T-helper 2 cell treated with Interferon-gamma antibody and Interleukin-4, amounts not matched to agents 100 ng/mL and 5 ng/mL, for 36 hours (primary cell): Measurements from ENCODE around the gene RABAC1. TPM values are rescaled to one million over a fixed set of nuclear protein-coding genes. Genes with fewer than 3 reads are reported as not detected.

Source experiments
- intact Hi-C: fragments of 100-400 bp; cut with micrococcal nuclease; formaldehyde crosslinking; loops from one replicate; pipeline ENCODE4 v1.15.1; 2023
- total RNA-seq: library from RNA; stranded (reverse); gene quantifications from 2 replicates; pipeline ENCODE4 v1.2.3, GENCODE V29; 2022

RABAC1 gene
- total RNA-seq, 1 donor from 2014 or later: 63.6 TPM

DNA sequence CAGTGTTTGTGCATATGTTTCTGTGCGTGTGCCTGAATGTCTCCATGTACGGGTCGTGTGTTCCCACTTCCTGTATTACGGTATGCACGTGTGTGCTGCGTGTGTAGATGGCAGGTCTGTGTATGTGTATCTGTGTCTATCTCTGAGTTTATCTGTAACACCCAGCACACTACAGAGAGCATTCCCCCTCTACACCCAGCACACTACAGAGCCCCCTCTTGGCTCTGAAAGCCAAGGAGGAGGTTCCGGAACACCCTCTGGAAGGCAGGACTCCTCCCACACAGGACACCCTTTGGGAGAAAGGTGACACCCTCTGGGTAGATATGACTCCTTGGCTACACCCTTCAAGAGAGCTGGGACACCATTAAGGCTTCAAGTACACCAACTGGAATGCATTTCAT lies 28.8 kb downstream of the RABAC1 start:
- intact Hi-C loops: no loop called here

DNA sequence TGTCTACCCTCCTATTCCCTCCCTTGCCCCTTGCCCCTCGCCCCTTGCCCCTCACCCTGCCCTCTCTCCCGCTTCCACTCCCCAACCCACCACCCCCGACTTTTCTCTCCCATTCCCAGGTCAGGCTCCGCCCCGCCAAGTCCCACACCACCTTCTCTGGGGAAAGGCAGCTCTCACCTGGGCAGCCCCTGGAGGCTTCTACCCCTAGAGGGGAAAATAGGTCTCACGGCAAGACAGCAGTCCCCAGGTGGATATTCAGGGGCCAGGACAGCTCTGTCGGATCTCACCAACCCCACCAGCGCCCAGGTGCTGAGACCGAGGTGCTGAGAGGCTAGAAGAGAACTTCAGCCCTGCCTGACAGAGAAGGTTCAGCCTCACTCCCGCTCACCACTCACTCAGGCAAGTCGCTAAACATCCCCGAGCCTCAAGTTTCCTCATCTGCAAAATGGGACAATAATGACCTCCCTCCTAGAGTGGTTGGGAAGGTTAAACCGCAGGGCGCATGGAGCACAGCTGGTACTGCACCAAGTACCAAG lies 29.5 kb downstream of the RABAC1 start:
- intact Hi-C loops: loop anchor here (2.0 to 5.0 kb wide), 2 partner anchors 42 to 55 kb away; no protein-coding TSS in a partner anchor

DNA sequence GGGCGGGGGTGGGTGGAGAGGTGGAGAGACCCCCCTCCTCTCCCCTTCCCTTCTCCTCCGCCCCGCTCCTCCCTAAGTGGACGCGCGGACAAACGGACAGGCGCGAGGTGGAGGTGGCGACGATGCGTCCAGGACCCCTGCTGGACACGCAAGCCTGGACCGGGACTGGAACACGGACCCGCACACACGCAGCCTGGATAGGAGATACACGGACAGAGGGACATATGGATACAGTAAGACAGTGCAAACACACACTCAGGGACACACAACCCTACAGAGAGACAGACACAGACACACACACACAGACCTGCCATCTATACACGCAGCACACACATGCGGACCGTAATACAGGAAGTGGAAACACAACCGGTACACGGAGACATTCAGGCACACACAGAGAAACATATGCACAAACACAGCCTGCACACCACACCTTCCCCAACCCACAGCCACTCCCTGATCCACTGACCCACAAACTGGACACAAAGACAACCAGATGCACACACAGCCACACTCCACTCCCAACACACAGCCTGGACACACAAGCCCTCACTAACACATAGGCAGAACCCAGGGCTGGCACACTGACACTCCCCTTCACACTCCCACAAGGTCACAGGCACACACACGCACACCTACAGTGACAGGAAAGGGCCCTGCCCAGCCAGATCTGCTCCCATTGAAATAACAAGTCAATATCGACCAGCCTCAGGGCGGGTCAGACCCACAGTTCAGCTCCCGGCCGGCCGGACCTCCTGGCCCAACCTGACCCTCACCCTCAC lies 30.2 kb downstream of the RABAC1 start:
- intact Hi-C loops: loop anchor here (2.0 to 5.0 kb wide), 2 partner anchors 42 to 54 kb away; no protein-coding TSS in a partner anchor

DNA sequence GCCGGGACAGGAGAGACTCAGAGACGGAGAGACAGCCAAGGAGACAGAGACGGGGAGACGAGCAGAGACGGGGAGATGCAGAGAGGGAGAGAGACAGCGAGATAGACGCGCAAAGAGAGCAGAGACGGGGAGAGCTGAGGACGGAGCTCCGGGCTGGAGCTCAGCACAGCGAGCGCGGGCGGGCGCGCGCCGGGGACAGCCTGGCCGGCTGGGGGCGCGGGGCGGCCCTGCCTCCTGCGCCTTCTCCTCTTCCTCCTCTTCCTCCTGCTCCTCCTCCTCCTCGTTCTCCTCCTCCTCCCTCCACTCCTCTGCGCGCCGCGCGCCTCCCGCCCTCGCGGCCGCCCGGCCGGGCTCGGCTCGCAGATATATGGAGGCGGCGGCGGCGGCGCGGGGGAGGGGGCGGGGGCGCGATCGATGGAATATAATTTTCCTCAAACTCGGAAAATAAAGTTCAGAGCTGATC lies 30.9 kb downstream of the RABAC1 start, which contains the start of gene ERFL:
TSS of gene ERFL (minus strand) at position 229 of the 463 bp plus-strand sequence. CDS start 15,530 bp downstream, outside the sequence.
- intact Hi-C loops: loop anchor here (2.0 to 5.0 kb wide), 2 partner anchors 41 to 53 kb away; no protein-coding TSS in a partner anchor

DNA sequence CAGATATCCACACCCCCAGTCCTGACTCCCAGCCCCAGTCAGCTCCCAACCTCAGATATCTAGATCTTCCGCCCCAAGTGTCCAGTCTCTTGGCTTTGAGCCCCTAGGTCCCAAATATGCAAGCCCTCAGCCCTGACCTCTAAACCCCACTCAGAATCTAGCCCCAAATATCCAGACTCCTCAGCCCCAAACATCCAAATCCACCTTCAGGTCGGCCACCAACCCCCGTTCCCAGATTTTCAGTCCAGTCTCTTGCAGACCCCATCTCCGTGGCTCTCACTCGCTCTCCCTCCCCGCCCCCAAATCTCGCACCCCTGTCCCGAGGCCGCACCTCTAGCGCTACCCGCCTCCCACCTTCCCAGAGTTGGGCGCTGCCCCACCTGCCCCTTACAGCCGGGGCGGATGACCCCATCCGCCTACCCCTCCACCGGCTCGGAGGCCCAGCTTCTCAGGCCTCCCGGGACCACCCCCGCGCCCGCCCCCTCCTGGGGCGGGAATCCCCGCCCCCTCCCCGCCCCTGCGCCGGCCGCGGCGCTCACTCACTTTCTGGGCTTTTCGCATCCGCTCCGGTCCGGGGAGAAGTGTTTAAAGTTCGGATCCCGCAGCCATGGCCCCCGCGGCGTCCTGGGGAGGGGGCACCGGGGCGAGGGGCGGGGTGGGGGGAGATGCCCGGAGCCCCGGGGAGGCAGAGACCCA lies 31.5 kb downstream of the RABAC1 start:
- intact Hi-C loops: loop anchor here (2.0 to 5.0 kb wide), 2 partner anchors 40 to 53 kb away; no protein-coding TSS in a partner anchor

DNA sequence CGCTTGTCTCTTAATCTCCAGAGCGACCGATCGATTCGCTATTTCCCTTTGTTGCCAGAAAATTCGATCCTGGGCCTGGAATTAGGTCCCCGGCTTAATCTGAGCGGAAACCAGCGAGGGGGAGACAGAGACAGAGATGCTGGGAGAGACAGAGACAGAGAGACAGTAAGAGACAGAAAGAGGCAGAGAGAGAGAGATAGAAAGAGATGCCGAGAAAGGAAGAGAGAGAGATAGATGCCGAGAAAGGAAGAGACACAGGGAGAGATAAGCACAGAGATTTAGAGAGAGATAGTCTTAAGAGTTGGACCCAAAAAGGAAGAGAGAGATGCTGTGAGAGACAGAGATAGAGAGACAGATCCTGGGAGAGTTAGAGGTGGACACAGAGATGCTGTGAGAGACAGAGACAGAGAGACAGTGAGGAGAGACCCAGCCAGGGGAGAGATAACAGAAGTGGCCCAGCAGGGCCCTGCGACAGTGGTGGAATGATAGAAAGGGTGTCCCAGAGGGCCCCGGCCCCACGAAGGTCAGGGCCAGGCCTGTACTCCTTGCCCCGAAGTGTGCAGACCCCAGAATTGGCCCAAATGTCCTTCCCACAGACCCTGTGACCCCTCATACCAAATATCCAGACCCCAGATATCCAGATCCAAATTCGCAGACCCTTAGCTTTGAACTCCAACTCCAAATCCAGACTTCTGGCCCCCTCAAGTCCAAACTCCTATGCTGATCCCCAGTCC lies 32.2 kb downstream of the RABAC1 start:
- intact Hi-C loops: loop anchor here (5.0 kb wide), 1 partner anchor 40 kb away; no protein-coding TSS in a partner anchor

DNA sequence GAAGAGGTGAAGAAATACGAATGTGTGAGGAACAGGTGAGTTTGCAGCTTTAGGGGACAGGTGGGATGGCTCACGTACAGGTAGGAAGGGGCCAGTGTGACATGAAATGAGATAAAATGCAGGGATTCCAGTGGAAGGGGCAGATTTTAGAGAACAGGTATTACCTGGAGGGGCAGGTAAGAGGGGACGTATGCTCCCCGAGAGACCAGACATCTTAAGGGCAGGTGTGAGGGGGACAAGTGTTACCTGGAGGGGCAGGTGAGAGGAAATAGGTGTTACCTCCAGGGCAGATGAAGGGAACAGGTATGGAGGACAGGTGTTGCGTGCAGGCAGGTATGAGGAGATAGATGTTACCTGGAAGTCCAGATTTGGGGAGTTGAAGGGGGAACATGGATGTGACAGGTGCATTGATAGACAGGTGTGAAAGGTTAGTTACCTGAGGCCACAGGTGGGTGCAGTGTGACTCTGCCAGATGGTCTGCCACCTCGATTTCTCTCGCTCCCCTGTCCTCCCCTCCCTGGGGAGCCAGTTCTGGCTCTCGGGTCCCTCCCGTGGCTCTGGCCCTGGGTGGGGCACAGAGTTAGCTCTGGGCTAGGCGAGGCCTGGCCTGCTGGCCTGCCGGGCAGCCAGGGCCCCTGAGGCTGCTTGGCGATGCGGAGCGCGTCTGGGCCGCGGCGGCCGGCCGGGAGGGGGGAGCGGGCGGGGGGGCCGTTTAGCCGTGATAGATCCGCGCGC lies 32.9 kb downstream of the RABAC1 start:
- intact Hi-C loops: loop anchor here (5.0 kb wide), 1 partner anchor 39 kb away; no protein-coding TSS in a partner anchor

DNA sequence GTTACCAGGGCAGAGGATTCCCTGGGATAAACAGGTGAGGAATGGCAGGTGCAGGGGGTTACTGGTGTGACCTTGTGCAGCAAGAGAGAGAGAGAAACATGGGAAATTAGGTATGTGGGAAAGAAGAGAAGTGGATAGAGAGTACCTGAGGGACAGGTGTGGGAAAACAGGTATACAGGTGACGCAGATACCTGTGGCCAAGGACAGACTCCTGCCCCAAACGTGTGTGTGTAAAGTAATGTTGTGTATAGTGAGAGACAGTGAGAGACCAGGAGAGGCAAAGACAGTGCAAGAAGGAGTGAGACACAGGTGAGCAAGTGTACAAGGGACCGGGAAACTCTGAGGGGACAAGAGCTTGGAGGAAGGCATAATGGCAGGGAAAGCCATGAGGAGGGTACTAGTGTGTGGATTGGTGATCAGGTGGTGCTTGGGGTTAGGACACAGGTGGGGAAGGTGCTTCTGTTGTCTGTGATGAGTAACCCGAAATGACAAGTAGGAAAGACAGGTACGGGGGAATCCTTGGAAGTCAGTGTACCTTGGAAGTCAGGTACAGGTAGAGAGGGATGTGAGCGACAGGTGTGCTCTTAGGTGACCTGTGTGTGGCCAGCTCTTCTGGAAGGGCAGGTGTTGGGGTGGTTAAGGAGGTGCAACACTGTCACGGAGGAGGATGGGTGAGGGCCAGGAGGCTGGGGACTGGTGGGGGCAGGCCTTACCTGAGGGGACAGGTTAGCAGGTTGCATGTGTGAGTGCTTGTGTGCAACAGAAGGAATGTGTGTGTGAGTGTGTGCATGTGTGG lies 33.7 kb downstream of the RABAC1 start:
- intact Hi-C loops: loop anchor here (5.0 kb wide), 1 partner anchor 38 kb away; no protein-coding TSS in a partner anchor

DNA sequence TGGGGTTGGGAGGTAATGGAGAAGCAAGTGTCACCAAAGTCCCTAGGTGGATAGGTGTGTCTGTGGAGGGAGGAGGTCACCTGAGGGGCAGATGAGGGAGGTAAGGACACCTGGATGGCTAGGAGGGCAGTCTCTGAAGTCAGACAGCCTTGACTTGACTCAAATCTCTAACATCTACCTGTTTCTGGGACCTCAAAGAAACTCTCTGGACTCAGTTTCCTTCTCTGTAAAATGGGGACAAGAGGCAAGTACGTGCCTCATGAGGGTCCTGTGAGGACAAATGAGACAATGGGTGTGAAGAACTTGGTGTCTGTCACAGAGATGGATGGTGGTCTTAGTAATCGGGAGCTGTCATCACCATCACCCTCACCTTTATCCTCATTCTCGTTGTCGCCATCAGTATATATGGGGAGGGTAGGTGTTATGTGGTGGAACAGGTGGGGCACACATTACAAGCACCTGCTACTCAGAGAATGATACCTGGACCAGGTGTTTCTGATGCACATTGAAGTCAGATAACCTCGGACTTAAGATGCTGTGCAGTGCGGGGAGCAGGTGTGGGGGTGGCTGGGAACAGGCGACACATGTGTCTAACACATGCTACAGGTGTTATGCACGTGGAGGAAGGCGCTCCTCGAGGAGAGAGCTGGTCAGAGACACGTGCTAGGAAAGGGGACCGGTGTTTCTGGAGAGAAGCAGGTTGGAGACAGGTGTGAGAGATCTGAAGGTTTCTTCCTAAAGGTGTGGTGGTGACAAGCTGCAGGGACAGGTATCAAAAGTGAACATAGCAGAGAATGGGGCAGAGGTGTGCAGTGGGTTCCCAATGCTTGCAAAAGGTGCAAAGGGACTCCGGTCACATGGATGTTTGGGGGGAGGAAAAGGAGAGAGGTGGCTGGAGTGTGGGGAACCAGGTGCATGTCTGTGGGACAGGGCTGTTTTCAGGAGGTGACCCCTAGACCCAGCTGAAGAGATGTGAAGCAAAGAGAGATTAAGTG lies 34.7 kb downstream of the RABAC1 start:
- intact Hi-C loops: loop anchor here (5.0 kb wide), 1 partner anchor 37 kb away; no protein-coding TSS in a partner anchor

DNA sequence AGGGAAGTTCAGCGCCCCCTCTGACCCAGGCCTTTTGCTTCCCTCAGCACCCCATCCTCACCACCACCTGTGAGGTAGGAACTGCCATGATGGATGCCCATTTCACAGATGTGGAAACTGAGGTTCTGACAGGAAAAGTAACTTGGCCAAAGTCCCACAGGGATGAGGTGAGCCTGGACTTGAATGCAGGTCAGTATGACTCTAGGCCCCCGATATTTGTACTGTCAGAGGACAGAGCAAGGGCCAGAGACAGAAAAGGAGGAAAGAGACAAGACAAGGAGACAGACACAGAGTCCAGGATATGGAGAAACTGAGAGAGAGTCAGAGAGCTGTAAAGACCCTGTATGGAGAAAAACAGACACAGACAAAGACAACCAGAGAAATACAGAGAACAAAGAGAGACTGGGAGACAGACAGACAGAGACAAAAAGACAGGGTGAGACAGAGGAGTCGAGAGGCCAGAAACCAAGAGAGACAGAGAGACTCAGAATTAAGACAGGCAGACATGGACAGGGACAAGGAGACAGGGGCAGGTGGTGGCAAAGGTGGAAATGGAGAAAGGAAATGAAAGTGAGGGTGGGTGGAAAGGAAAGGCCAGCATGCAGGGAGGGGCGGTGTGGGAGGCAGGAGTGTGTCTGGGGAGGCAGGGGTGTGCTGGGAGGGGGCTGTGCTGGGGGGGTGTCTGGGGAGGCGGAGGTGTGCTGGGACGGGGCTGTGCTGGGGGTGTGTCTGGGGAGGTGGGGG lies 35.9 kb downstream of the RABAC1 start:
- intact Hi-C loops: no loop called here

DNA sequence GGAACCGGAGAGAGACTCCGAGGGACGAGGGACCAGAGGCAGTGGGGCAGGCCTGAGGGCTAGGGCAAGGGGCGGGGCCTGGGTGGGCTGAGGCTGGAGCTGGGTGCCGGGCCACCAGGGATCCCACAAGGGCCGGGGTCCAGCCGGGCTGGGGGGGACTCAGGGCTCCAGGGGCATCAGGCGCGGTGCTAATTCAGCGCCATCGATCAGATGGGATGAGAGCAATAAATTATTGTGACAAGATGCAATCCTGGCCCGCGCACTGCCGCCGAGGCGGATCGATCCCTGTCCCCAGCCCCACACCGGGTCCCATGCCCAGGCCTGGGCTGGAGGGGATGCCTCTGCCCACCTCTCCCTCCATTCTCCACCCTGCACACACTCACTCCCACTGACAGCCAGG lies 36.5 kb downstream of the RABAC1 start:
- intact Hi-C loops: no loop called here

DNA sequence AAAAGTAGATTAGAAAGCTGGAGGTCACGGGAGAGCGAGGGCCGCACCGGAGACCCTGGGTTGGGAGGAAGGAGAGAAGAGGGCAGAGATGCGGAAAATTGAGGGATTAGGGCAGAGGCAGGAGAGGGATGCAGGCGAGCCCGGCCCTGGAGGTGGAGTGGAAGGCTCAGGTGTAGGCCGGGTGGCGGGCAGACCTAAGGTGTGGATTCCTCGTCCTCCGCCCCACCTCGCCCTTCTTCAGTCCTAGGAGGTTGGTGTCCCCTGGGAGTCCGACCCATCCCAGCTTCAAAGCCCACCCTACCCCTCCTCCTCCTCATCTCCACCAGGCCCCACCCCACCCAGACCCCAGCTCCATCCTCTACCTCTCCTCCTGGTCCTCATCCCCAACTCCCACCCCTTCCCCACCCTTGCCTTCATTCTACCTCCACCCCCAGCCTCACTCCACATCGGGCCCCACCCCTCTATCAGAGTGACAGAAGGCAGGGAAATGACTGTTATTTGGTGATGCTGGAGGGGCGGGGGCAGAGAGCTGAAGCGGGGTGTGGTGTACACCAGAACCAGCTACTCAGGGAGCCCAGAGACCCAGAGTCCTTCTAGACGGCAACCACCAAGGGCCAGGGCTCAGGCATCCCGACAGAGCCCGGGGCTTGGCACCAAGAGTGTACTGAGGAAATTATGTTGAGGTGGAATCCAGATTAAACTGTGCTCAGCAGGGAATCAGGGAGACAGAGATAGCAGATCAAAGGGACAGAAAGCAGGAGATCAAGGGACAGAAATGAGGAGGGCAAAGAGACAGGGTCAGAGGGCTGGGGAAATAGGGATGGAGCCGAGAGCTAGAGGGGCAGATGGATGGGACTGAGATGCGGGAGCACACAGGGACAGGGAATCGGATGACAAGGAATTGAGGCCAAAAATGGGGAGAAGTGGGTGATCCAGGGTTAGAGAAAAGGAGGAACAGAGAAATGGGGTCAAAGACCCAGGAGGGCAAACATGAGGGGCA lies 37.2 kb downstream of the RABAC1 start:
- intact Hi-C loops: no loop called here

DNA sequence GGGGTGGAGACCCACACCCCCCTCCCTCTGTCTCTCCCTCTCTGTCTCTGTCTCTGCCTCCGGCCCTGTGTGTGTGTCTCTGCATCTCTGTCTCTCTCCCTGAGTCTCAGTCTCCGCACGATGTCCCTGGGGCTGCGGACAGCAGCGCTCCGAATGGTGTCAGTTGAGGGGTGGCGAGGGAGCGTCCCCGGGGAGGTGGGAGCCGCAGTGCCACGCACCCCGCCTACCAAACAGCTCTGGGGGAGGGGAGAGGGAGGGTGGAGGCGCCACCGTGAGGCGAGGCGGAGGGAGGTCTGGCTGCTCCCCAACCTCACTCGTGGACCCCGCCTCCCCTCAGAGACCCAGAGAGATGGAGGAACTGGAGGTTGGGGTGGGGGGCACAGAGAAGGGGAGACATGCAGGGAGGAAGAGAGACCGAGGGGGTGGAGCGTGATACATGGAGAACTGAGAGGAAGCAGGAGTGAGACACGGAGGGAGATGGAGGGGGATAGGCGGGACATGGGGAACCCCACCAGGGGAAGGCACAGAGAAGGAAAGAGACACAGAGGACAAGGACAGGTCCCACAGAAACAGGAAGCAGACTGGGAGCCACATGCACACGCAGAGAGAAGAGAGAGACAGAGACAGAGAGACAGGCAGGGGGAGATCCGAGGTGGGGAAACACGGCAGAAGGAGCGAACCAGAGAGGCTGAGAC lies 38.1 kb downstream of the RABAC1 start:
- intact Hi-C loops: no loop called here

DNA sequence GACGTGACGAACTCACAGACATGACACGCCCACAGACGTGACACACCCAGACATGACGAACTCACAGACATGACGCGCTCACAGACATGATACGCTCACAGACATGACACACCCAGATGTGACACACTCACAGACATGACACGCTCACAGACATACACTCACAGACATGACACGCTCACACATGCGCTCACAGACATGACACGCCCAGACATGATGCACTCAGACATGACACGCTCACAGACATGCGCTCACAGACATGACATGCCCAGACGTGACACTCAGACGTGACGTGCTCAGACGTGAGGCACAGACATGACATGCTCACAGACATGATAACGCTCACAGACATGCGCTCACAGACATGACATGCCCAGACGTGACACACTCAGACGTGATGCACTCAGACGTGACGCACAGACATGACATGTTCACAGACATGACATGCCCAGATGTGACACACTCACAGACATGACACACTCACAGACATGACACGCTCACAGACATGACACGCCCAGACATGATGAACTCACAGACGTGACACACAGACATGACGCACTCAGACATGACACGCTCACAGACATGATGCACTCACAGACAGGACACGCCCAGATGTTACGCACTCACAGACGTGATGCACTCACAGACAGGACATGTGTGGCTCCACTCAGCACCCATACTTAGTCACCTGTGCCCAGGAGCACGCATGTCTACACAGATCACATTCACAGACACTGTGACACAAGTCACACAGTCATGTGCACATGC lies 39.0 kb downstream of the RABAC1 start:
- intact Hi-C loops: no loop called here
